GM10266 (cell line): ENCODE data around the gene ADGRG6.

Experiments used
- DNase-seq: peaks from one replicate; pipeline ENCODE4 v3.0.0; 2012; ENCODE audit errors: extremely low spot score
- CTCF ChIP-seq: IDR thresholded peaks from 2 replicates; pipeline ENCODE4 v1.5.1; 2012; ENCODE audit warnings: mild to moderate bottlenecking, low read depth; ENCODE audit not compliant: control insufficient read depth, insufficient read depth; ENCODE audit errors: missing control alignments

ADGRG6 gene

GRCh38 chr6:142367061-142367460 lies 65.3 kb downstream of the ADGRG6 start:
- no peak for DNase-seq
- no peak for TF ChIP-seq CTCF

- no peak for TF ChIP-seq CTCF
- no peak for DNase-seq
These were observed 65.8 kb downstream of the ADGRG6 start for GRCh38 chr6:142367501-142368018.

- no peak for DNase-seq
- no peak for TF ChIP-seq CTCF
These were observed 67.5 kb downstream of the ADGRG6 start for GRCh38 chr6:142369266-142369665.

- TF ChIP-seq CTCF = no peak
- no peak for DNase-seq
These were observed 70.5 kb downstream of the ADGRG6 start for GRCh38 chr6:142372348-142372747.

GRCh38 chr6:142373268-142374090 lies 71.7 kb downstream of the ADGRG6 start:
- TF ChIP-seq CTCF = no peak
- no peak for DNase-seq

- TF ChIP-seq CTCF = no peak
- no peak for DNase-seq
These were observed 72.4 kb downstream of the ADGRG6 start for GRCh38 chr6:142374091-142374770.

GRCh38 chr6:142374965-142375733 lies 73.3 kb downstream of the ADGRG6 start:
- DNase-seq = no peak
- no peak for TF ChIP-seq CTCF
